Epidermal melanocyte (primary cell): Measurements from ENCODE around the gene FAS.

ENCODE experiments used
- DNase-seq: peaks from one replicate; pipeline ENCODE4 v3.0.0; 2011; ENCODE audit warnings: low spot score; ENCODE audit not compliant: insufficient read length

The FAS gene

DNA sequence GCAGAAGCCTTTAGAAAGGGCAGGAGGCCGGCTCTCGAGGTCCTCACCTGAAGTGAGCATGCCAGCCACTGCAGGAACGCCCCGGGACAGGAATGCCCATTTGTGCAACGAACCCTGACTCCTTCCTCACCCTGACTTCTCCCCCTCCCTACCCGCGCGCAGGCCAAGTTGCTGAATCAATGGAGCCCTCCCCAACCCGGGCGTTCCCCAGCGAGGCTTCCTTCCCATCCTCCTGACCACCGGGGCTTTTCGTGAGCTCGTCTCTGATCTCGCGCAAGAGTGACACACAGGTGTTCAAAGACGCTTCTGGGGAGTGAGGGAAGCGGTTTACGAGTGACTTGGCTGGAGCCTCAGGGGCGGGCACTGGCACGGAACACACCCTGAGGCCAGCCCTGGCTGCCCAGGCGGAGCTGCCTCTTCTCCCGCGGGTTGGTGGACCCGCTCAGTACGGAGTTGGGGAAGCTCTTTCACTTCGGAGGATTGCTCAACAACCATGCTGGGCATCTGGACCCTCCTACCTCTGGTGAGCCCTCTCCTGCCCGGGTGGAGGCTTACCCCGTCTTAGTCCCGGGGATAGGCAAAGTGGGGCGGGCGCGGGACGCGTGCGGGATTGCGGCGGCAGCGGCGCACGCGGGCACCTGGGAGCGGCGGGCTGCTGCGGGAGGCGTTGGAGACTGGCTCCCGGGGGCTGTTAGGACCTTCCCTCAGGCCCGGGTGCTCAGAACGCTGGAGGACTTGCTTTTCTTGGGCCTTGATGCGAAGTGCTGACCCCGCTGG lies at the start of gene FAS:
FAS (plus strand) TSS at position 415 of the 777 bp plus-strand sequence; CDS start at position 494, 79 bp downstream.
- DNase-seq: peak; percentile 47

DNA sequence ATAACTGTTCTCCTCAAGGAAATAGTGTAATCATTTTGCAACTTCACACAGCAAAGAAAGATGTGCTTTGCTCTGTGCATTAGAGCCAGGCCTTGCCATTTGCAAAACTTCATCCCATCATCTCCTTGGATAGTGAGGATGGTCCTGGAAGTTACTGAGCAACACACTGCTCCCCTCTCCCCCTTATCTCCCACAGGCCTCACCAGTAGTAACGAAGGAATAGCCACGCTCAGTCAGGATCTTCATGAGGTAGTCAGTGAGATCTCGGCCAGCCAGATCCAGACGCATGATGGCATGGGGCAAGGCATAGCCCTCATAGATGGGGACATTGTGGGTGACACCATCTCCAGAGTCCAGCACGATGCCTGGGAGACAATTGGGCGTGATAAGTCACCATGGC lies 49.6 kb upstream of the FAS start:
- no peak for DNase-seq

- DNase-seq: no peak
Observed at GRCh38 chr10:88943778-88944177, 46.8 kb upstream of the FAS start.

DNA sequence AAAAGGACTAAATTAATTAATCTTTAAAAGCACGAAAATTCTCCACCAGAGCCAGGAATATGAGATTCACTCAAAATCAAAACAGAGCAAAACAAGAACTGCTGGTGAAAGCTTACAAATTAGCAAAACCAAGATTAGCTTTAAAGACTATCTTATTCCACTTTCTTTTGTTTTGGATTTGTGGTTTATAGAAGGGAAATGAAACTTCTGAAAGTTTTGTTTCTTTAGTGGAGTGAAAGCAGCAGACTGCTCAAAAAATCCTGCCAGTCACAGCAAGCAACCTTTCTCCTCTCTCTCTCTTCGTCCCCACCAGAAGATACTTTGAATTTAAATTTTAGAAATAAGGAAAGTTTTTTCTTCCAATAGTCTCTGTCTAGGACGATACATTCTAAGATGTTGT lies 45.8 kb upstream of the FAS start:
- no peak for DNase-seq

- no peak for DNase-seq
Observed at GRCh38 chr10:88946200-88946599, 44.4 kb upstream of the FAS start.

- no peak for DNase-seq
Observed at GRCh38 chr10:88946965-88947590, 43.5 kb upstream of the FAS start.

DNA sequence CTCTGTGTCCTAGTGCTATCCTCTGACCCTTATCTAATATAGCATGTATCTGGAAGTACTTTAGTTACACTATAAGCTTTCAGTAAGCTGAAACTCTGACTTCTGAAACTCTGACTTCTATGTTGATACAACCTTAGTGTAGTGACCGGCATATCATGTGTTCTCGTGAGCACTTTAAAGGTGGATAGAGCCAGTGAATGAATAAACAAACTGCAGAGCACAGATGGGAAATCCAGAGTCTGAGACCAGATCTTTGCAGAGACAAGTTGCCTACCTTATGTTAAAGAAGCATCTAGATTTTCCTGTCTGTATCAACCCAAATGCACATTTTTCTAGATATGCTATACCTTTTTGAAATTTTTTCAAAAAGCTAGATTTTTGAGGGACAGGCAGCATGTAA lies 41.5 kb upstream of the FAS start:
- no peak for DNase-seq

DNA sequence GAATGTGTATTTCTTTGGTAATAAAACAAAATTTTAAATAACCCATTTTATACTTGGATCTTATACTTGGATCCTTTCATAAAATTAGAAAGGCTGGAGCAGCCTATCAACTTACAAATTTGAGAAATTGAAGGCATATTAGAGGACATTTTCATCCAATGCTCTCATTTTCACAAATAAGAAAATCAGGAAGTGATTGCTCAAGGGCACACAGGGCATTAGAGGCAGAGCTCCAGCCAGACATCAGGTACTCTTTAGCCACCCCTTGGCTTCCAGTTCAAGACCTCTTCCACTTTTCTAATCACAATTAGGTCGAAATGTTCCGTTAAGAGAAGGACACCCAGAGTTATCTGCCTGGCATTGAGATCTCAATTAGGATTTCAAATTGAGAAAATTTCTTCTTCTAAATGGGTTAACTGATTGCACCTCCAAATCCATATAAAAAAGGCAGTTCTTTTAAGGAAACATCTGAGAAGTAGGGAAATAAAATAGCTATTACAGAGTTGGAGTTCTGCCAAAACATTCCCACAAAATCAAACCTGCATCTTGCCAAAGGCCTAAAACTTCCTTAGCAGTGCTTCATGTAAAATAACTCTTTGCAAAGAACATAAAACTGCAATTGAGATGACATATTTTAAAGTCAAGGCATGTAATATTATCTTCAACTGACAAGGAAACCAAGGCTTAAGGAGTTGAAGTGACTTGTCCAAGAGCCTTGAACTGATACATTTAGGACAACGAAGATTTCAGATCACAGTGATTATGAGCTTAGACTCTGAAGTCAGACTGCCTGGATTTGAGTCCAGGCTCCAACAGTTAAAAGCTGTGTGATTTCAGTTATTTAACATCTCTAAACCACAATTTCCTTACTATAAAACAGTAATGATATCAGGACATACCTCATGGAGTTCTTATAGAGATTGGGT lies 40.4 kb upstream of the FAS start:
- DNase-seq: no peak

- DNase-seq: no peak
Observed at GRCh38 chr10:88952647-88953111, 37.9 kb upstream of the FAS start, which contains the start of gene ACTA2. ACTA2 (minus strand) TSS chr10:88952773; CDS start chr10:88948930, 3,843 bp downstream.

GRCh38 chr10:88953662-88954061 lies 36.9 kb upstream of the FAS start:
- no peak for DNase-seq

GRCh38 chr10:88954458-88955083 lies 36.0 kb upstream of the FAS start:
- no peak for DNase-seq

DNA sequence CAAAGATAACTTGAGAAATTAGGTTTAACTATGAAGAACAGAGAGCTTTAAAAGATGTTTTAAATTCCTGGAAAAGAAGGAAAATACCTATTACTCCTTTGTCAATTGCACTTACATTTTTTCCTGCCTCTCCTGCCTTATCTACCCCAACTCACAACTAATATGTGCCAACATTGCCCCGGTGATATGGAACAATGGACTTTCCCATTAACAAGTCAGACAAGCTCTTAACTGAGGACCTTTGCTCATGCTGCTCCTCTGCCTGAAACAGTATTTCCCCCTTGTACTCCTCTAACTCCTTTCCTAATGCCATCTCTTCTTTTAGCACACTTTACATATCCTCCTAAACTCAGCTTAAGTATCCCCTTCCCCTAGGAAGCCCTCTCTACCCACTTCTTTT lies 33.2 kb upstream of the FAS start:
- no peak for DNase-seq

DNA sequence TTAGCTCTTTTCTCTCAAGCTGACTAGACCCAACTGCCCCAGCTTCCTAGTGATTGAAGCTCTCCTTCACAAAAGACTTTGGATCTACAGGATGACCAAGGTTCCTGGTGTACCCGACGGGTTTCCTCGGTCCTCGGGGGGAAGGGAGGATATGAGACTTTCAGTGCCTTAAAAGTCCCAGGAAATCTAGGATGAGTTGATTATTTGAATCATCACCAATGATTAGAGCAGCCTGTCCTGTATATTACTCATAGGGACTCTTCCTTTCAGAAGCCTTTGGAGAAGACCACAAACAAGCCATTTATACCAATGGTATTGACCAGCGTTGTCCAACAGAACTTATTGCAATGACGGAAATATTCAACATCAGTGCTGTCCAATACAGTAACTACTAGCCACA lies 31.9 kb upstream of the FAS start:
- DNase-seq: no peak

GRCh38 chr10:88960802-88961201 lies 29.8 kb upstream of the FAS start:
- no peak for DNase-seq

DNA sequence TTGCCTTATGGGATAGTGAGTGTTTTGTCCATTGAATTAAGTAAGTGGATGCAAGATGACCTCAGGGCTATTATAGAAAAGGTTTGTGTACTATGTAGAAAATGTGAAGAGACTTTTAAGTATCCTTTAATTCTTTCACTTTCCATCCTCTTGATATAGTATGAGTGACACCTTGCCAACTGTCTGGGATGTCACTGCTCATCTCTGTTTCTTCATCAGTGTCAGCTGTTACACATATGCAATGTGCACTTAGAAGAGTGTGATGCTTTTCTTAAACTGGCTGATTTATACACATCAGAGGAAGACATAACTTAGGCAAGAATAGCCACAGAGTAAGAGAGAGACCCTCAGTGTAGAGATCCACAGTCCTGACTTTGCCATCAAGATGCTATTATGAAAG lies 29.3 kb upstream of the FAS start:
- no peak for DNase-seq

GRCh38 chr10:88962336-88962735 lies 28.3 kb upstream of the FAS start:
- no peak for DNase-seq

- DNase-seq: no peak
Observed at GRCh38 chr10:88963318-88963717, 27.3 kb upstream of the FAS start.

DNA sequence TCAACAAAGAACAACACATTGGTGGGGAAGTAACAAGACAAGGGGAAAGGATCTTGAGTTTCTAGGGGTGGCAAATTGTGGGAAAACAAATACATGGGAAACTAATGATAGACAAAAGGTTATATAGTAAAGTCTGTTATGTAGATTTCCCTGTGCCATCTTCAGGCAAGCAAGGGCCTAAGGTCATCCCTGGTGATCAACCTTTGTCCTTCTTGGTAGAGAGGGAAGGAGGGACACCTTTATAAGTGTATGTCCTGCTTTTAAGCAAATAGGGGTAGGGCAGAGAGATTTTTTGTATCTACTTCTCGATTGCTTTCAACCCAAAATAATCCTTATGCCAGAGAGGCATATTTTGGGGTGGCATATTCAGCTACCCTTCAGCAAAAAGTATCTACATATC lies 26.2 kb upstream of the FAS start:
- DNase-seq: no peak

- no peak for DNase-seq
Observed at GRCh38 chr10:88964869-88965415, 25.7 kb upstream of the FAS start.

DNA sequence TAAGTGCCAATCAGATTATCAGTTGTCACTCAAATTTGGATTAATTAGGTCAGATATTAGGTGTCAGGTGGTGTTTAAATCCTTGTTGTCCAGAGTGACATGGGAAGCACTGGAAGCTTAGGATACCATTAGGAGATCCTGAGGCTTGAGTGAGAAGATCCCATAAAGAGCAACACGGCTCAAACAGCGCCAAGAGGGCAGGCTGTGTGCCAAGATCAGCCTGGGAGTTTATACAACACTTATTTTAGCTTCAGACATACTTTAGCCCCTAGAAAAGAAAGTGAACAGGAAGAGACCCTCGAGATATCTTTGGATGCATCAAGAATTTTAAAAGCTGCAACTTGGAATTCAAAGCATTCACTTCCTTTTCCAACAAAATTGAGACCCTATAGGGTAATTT lies 23.8 kb upstream of the FAS start:
- DNase-seq: no peak

- DNase-seq: no peak
Observed at GRCh38 chr10:88968391-88968790, 22.2 kb upstream of the FAS start.
